ENCODE measurements around the gene RIGI. TPM values are rescaled to one million over a fixed set of nuclear protein-coding genes. Genes with fewer than 3 reads are reported as not detected.

Gene RIGI
- total RNA-seq, 2 experiments from 2014 or later = 5.4 to 5.6 TPM

DNA sequence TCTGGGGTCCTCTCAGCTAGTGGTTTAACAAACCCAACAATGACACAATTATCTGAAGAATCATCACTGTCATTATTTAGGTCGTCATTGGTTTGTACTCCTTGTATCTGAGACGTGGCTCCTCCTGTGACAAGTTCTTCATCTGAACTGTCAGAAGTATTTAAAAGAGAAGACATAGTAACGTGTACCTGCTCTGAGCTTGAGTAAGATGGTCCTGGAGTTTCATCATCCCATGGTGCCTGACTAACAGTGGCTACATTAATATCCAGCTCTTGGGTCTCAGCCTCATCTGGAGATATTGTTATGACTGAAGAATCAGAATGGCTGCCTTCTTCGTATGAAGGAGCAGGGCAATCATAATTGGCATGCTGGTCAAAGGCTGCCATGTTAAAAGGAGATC, 17.1 kb upstream of the RIGI start:
- no peak for DNase-seq
- ChIA-PET POLR2A (interaction anchor here (1.1 kb wide), 1 partner anchor 17 kb away, joined by 3 read pairs; the partner anchor contains the start of gene RIGI), CTCF (interaction anchor here (1.0 to 3.7 kb wide), 4 partner anchors 10 to 165 kb away, joined by 3 to 18 read pairs (median 6); partner anchors contain the start of genes SMIM27 and TOPORS)
- TF ChIP-seq, protein P1, sequence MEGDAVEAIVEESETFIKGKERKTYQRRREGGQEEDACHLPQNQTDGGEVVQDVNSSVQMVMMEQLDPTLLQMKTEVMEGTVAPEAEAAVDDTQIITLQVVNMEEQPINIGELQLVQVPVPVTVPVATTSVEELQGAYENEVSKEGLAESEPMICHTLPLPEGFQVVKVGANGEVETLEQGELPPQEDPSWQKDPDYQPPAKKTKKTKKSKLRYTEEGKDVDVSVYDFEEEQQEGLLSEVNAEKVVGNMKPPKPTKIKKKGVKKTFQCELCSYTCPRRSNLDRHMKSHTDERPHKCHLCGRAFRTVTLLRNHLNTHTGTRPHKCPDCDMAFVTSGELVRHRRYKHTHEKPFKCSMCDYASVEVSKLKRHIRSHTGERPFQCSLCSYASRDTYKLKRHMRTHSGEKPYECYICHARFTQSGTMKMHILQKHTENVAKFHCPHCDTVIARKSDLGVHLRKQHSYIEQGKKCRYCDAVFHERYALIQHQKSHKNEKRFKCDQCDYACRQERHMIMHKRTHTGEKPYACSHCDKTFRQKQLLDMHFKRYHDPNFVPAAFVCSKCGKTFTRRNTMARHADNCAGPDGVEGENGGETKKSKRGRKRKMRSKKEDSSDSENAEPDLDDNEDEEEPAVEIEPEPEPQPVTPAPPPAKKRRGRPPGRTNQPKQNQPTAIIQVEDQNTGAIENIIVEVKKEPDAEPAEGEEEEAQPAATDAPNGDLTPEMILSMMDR (IDR thresholded peaks at IDR 0.05) = no peak
- peaks cover 14% of the 10 kb centered on the region for H3K4me1 Mint-ChIP-seq (ENCODE audit: low read depth)
- no peak for ATAC-seq
- H3K4me3 Mint-ChIP-seq = no peak overlapping the region
- H3K9me3 Mint-ChIP-seq = no peaks in the 10 kb centered on the region
- peaks cover 28% of the 10 kb centered on the region for H3K36me3 Mint-ChIP-seq (ENCODE audit: low read depth)
- H3K27ac Mint-ChIP-seq = no peak overlapping the region
- no peaks in the 10 kb centered on the region for H3K27me3 Mint-ChIP-seq
- intact Hi-C loops (cut with micrococcal nuclease) = no loop called here

DNA sequence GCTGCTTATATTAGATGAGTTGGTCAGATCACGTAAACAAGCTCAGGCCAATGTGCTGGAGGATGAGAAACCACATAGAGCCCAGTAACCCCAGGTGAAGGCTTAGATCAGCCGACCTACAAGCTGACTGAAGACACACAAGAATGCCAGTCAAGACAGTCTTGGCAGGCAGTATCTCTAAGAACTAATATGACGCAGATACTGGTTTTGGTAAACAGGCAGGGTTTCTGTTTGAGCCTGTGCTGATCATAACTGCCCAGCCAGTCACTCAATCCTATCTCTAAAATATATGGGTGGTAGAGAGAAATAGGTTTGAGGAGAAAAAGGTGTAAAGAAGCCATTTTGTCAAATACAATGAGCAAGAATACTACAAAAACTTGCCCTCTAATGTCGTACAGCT, 7.8 kb upstream of the RIGI start:
- ChIA-PET POLR2A (interaction anchor here (1.7 kb wide), 1 partner anchor 11 kb away, joined by 4 read pairs; no protein-coding TSS in a partner anchor), CTCF (interaction anchor here (1.2 to 3.4 kb wide), 2 partner anchors 8 to 154 kb away, joined by 3 to 18 read pairs; no protein-coding TSS in a partner anchor)
- ATAC-seq = no peak
- DNase-seq = no peak
- no peaks in the 10 kb centered on the region for H3K9me3 Mint-ChIP-seq
- TF ChIP-seq, protein P1 (IDR thresholded peaks at IDR 0.05) = no peak
- intact Hi-C loops (cut with micrococcal nuclease) = no loop called here
- H3K4me3 Mint-ChIP-seq = no peak overlapping the region
- H3K27ac Mint-ChIP-seq = no peak overlapping the region
- no peaks in the 10 kb centered on the region for H3K4me1 Mint-ChIP-seq (ENCODE audit: low read depth)
- H3K27me3 Mint-ChIP-seq = no peaks in the 10 kb centered on the region
- peaks cover 1% of the 10 kb centered on the region for H3K36me3 Mint-ChIP-seq (ENCODE audit: low read depth)

DNA sequence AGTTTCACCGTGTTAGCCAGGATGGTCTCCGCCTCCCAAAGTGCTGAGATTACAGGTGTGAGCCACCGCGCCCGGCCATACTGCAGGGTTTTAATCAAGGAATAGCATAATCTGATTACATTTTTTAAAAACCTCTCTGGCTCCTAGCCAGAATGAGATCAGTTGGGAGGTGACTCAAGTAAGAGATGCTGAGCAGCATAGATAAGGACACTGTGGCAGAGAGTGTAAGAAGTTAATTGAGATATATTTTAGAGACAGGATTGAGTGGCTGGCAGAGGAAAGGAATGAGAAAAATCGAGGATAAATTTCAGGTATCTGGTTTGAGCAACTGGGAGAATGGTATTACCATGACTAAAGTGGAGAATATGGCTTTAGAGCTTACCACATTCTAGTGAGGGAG, 7.3 kb upstream of the RIGI start:
- TF ChIP-seq, protein P1 (IDR thresholded peaks at IDR 0.05) = no peak
- H3K4me1 Mint-ChIP-seq (ENCODE audit: low read depth) = no peaks in the 10 kb centered on the region
- ChIA-PET POLR2A (interaction anchor here (1.7 kb wide), 1 partner anchor 12 kb away, joined by 4 read pairs; no protein-coding TSS in a partner anchor), CTCF (interaction anchor here (3.4 kb wide), 1 partner anchor 154 kb away, joined by 18 read pairs; no protein-coding TSS in a partner anchor)
- no peak overlapping the region for H3K4me3 Mint-ChIP-seq
- H3K27ac Mint-ChIP-seq = no peak overlapping the region
- intact Hi-C loops (cut with micrococcal nuclease) = no loop called here
- H3K27me3 Mint-ChIP-seq = no peaks in the 10 kb centered on the region
- no peak for ATAC-seq
- no peaks in the 10 kb centered on the region for H3K9me3 Mint-ChIP-seq
- H3K36me3 Mint-ChIP-seq (ENCODE audit: low read depth) = peaks cover 1% of the 10 kb centered on the region
- no peak for DNase-seq

DNA sequence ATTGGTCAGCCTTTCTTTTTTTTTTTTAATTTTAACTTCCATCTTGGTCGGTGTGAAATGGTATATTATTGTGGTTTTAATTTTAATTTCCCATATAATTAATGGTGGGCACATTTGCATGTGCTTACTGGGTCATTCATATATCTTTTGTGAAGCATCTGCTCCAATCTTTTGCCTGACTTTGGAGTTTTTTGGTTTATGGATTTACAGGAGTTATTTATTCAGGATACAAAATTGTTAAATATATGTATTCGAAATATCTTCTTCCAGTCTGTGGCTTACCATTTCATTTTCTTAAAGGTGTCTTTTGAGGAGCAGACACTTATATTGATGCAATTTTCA, 682 bp upstream of the RIGI start:
- H3K4me3 Mint-ChIP-seq = peak overlapping the region; percentile 85
- H3K9me3 Mint-ChIP-seq = peaks cover 6% of the 10 kb centered on the region
- H3K4me1 Mint-ChIP-seq (ENCODE audit: low read depth) = peaks cover 44% of the 10 kb centered on the region
- ChIA-PET POLR2A (interaction anchor here (0.8 to 2.4 kb wide), 5 partner anchors 10 to 499 kb away, joined by 3 to 11 read pairs (median 5); partner anchors contain the start of genes DNAJA1, SMIM27 and TOPORS), CTCF (interaction anchor here (0.6 to 3.3 kb wide), 9 partner anchors 17 to 147 kb away, joined by 3 to 44 read pairs (median 15); partner anchors contain the start of genes ACO1 and NDUFB6)
- DNase-seq (no peak), ATAC-seq (no peak)
- TF ChIP-seq, protein P1 (IDR thresholded peaks at IDR 0.05) = no peak
- peak overlapping the region; percentile 85 for H3K27ac Mint-ChIP-seq
- H3K27me3 Mint-ChIP-seq = no peaks in the 10 kb centered on the region
- intact Hi-C loops (cut with micrococcal nuclease) = loop anchor here (1.0 to 10.0 kb wide), 3 partner anchors 24 to 147 kb away; partner anchors contain the start of gene NDUFB6
- H3K36me3 Mint-ChIP-seq (ENCODE audit: low read depth) = peaks cover 21% of the 10 kb centered on the region

DNA sequence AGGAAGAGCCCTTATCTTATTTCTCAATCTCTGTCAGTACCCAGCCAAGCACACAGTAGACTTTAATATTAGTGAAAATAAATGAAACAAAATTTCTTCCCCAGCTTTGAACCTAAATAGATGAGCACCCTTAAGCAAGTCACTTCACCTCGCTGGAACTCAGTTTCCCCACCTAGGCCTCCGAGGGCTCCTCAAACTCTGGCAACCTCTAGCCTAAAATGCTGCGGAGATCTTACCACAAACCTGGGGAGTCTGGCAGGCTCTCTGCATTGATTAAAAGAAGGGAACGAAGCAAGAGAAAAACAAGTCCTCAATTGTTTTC, 326 bp downstream of the RIGI start:
- peaks cover 27% of the 10 kb centered on the region for H3K36me3 Mint-ChIP-seq (ENCODE audit: low read depth)
- peak overlapping the region; percentile 85 for H3K27ac Mint-ChIP-seq
- H3K4me3 Mint-ChIP-seq = peak overlapping the region; percentile 85
- POLR2A ChIA-PET = interaction anchor here (0.7 to 2.4 kb wide), 7 partner anchors 13 to 499 kb away, joined by 3 to 11 read pairs (median 4); partner anchors contain the start of genes DNAJA1, NDUFB6, SMIM27 and TOPORS
- ATAC-seq (no peak), DNase-seq (no peak)
- H3K27me3 Mint-ChIP-seq = no peaks in the 10 kb centered on the region
- peaks cover 49% of the 10 kb centered on the region for H3K4me1 Mint-ChIP-seq (ENCODE audit: low read depth)
- CTCF ChIA-PET = interaction anchor here (0.7 to 3.3 kb wide), 12 partner anchors 9 to 443 kb away, joined by 3 to 44 read pairs (median 10); partner anchors contain the start of genes ACO1 and NDUFB6
- TF ChIP-seq, protein P1 (IDR thresholded peaks at IDR 0.05) = no peak
- peaks cover 6% of the 10 kb centered on the region for H3K9me3 Mint-ChIP-seq
- intact Hi-C loops (cut with micrococcal nuclease) = loop anchor here (1.0 to 10.0 kb wide), 3 partner anchors 25 to 146 kb away; partner anchors contain the start of gene NDUFB6

Data from activated CD8-positive, alpha-beta T cell treated with anti-CD3 and anti-CD28 coated beads for 36 hours (primary cell).